Omental fat pad (tissue), 4 donors: ENCODE measurements around the gene VPS26C. TPM values are rescaled to one million over a fixed set of nuclear protein-coding genes. Genes with fewer than 3 reads are reported as not detected.

Experiments used
- ATAC-seq: fragments of 150-250 bp; one replicate; pipeline ENCODE4 v1.9.1; 2016; ENCODE audit warnings: mild to moderate bottlenecking, moderate library complexity; ENCODE audit not compliant: low FRiP score
- DNase-seq: peaks from one replicate; pipeline ENCODE4 v3.0.0-alpha.2; 2019; ENCODE audit warnings: low spot score
- total RNA-seq, 4 donors: library from RNA; depleted of rRNA; stranded (reverse); fragments of >200 nt; gene quantifications; one replicate each; pipeline ENCODE4 v1.1.0, GENCODE V29; 2016
- TF ChIP-seq, protein P1 (sequence below), 3 donors: fragments of 450-650 bp; IDR thresholded peaks; one replicate each; pipeline ENCODE4 v1.5.1; 2016 to 2017; ENCODE audit warnings: antibody characterized with exemption in 3 of 3, mild to moderate bottlenecking in 3 of 3, moderate library complexity in 2 of 3

The VPS26C gene
- total RNA-seq, 4 donors from 2014 or later, result 48.3 to 88.3 (median 61.1) TPM

- no peak for ATAC-seq
- TF ChIP-seq, protein P1, sequence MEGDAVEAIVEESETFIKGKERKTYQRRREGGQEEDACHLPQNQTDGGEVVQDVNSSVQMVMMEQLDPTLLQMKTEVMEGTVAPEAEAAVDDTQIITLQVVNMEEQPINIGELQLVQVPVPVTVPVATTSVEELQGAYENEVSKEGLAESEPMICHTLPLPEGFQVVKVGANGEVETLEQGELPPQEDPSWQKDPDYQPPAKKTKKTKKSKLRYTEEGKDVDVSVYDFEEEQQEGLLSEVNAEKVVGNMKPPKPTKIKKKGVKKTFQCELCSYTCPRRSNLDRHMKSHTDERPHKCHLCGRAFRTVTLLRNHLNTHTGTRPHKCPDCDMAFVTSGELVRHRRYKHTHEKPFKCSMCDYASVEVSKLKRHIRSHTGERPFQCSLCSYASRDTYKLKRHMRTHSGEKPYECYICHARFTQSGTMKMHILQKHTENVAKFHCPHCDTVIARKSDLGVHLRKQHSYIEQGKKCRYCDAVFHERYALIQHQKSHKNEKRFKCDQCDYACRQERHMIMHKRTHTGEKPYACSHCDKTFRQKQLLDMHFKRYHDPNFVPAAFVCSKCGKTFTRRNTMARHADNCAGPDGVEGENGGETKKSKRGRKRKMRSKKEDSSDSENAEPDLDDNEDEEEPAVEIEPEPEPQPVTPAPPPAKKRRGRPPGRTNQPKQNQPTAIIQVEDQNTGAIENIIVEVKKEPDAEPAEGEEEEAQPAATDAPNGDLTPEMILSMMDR (IDR thresholded peaks at IDR 0.05), result no peak
- DNase-seq, result no peak
These were observed 57.0 kb downstream of the VPS26C start for GRCh38 chr21:37210130-37210529.

DNA sequence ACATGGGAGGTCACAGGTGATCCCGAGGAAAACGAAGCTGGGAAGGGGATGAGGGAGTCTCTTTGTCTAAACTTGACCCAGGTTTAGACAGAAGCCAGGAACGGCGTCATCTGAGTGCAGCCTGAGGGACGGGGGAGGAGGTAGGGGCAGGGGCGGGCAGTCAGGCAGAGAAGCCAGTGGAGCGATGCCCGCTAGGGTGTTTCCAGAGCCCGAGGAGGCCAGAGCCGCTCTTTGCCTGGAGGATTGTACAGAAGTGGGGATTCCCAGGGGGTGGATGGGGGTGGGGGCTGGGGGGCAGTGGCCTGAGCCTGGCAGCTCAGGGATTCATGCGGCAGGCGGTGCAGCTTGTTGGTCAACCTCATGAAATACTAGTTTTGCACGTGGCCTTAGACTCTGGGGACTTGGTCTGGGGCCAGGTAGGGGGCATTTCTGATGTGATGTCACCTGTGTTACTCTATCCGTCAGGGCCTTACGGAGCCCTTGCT lies 58.4 kb downstream of the VPS26C start:
- peak; percentile 5 for ATAC-seq
- TF ChIP-seq, protein P1 (IDR thresholded peaks at IDR 0.05), result no peak

DNA sequence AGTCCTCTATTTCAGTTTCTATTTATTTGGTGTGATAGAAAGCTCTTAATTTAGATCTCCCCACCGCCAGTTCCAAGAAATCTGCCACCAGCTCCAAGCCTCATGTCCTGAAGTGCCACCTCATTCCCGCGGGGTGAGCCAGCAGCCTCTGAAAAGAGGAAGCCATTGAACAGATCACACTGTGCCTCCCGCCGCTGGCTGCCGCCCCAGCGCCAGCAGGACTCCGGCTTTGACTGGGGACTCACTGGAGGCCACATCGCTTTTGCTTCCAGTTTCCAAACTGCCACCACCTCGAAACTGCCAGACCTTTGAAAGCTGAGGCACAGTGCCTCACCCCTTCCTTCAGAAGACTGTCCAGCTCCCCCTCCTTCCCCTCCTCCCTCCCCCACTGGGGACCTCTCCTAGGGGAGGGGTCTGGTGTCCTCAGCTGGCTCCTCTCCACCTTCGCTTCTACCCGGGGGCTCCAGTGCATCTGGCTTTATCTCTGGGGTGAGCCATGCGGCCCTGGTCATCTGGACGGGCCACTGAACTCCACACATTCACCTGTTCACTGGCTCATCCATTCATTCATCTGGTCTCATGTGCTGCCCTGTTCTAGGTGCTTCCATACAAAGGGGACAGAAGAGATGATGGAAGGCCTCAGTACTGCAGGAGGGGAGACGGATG lies 58.9 kb downstream of the VPS26C start:
- DNase-seq (no peak), ATAC-seq (peak; percentile 30)
- TF ChIP-seq, protein P1 (IDR thresholded peaks at IDR 0.05), result no peak

More for the DNA sequence above, 58.4 kb downstream of the VPS26C start:
- DNase-seq, result no peak

GRCh38 chr21:37207441-37208009 lies 59.6 kb downstream of the VPS26C start:
- TF ChIP-seq, protein P1 (IDR thresholded peaks at IDR 0.05), result no peak
- no peak for DNase-seq
- no peak for ATAC-seq

GRCh38 chr21:37206496-37206895 lies 60.6 kb downstream of the VPS26C start:
- DNase-seq (no peak), ATAC-seq (no peak)
- TF ChIP-seq, protein P1 (IDR thresholded peaks at IDR 0.05), result no peak

DNA sequence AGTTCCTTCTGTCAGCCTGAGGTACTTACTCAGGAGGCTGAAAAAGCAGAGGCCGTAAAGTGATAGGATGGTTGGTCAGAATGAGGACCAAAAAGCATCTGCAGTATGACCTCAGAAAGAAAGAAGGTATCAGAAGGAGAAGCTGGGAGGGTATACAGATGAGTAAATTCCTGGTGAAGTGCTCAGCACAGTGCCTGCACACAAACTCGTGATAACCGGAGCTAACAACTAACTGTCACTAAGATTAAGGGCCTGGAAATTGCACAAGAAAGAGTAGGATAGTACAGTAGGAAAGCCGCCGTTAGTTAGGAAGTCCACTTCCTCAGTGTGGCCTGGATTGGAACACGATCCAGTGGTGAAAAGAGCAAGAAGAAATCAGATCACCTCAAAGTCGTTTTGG lies 62.6 kb downstream of the VPS26C start:
- no peak for DNase-seq
- no peak for ATAC-seq
- TF ChIP-seq, protein P1 (IDR thresholded peaks at IDR 0.05), result no peak
